Ectodermal cell (in vitro differentiated cells): ENCODE data around the gene STAB1.

Experiments used
- H3K27ac ChIP-seq: 2 replicates; pipeline ENCODE4 v1.7.0; 2013; ENCODE audit warnings: mild to moderate bottlenecking, low read depth, low read length; ENCODE audit not compliant: insufficient read depth, poor library complexity, severe bottlenecking
- H3K27me3 ChIP-seq: 2 replicates; pipeline ENCODE4 v1.7.0; 2013; ENCODE audit warnings: mild to moderate bottlenecking, low read length; ENCODE audit not compliant: insufficient read depth, control insufficient read depth, poor library complexity, severe bottlenecking
- H3K36me3 ChIP-seq: one replicate; pipeline ENCODE4 v1.7.0; 2013; ENCODE audit warnings: low read length; ENCODE audit not compliant: control insufficient read depth, insufficient read depth
- H3K4me1 ChIP-seq: one replicate; pipeline ENCODE4 v1.7.0; 2013; ENCODE audit warnings: low read length; ENCODE audit not compliant: control insufficient read depth, insufficient read depth
- H3K4me3 ChIP-seq: 2 replicates; pipeline ENCODE4 v1.7.0; 2013; ENCODE audit warnings: low read depth, low read length, control low read depth; ENCODE audit not compliant: insufficient read depth
- H3K9me3 ChIP-seq: 2 replicates; pipeline ENCODE4 v1.7.0; 2013; ENCODE audit warnings: mild to moderate bottlenecking, low read length, moderate library complexity; ENCODE audit not compliant: control insufficient read depth
- WGBS, 2 experiments: methylation state at CpG; one replicate each; pipeline ENCODE4 v1.1.7; 2013; ENCODE audit warnings: missing lambda C conversion rate in 2 of 2; 5-methylcytosine and 5-hydroxymethylcytosine counted together

The STAB1 gene

GRCh38 chr3:52536112-52536368, 40.9 kb downstream of the STAB1 start:
- no peaks in the 10 kb centered on the region for H3K36me3 ChIP-seq
- H3K27me3 ChIP-seq, result no peaks in the 10 kb centered on the region
- no peak overlapping the region for H3K27ac ChIP-seq
- no peak overlapping the region for H3K4me3 ChIP-seq
- WGBS, 2 experiments, result 30 to 32% methylated on average over 9 of the region's 9 CpGs
- H3K4me1 ChIP-seq, result peaks cover 32% of the 10 kb centered on the region
- no peaks in the 10 kb centered on the region for H3K9me3 ChIP-seq

DNA sequence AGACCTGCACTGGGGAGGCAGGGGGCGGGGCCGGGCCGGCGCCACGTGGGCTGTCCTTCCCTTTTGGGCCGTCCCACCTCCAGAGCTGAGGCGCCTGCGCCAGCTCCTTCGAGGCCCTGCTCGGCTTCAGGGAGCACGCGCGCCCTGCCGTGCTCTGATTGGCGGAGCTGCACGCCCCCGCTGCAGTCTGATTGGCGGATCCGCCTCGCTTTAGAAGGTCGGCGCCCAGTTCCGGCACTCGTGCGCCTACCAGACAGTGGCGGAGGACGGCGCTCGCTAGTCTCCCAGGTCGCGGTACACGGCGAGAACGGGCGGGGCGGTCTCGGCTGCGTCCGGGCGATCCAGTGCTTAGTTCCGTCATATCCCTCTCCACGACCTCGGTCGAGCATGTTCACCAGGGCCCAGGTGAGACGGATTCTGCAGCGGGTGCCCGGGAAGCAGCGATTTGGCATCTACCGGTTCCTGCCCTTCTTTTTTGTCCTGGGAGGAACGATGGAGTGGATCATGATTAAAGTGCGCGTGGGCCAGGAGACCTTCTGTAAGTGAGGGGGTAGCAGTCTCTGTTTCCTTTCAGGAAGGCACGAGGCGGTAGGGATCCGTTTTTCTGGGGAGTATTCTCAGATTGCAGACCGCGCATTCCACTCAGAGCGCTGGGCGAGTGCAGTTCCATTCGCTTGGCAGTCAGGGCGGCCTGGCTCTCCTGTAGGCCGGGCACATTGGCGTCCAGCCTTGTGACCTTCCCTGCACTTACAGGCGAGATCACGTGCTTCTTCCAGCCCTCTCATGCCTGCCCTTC, 41.4 kb downstream of the STAB1 start, which contains the start of gene UQCC5:
Gene UQCC5 (plus strand): TSS at position 237 of the 796 bp plus-strand sequence. CDS start 151 bp downstream, at position 388.
- no peaks in the 10 kb centered on the region for H3K27me3 ChIP-seq
- H3K4me1 ChIP-seq, result peaks cover 28% of the 10 kb centered on the region
- H3K36me3 ChIP-seq, result no peaks in the 10 kb centered on the region
- H3K27ac ChIP-seq, result peak within 1 kb of the TSS; percentile 89
- WGBS, 2 experiments, result 0% methylated on average over 65 of the region's 65 CpGs
- no peaks in the 10 kb centered on the region for H3K9me3 ChIP-seq
- H3K4me3 ChIP-seq, result peak within 1 kb of the TSS; percentile 91

DNA sequence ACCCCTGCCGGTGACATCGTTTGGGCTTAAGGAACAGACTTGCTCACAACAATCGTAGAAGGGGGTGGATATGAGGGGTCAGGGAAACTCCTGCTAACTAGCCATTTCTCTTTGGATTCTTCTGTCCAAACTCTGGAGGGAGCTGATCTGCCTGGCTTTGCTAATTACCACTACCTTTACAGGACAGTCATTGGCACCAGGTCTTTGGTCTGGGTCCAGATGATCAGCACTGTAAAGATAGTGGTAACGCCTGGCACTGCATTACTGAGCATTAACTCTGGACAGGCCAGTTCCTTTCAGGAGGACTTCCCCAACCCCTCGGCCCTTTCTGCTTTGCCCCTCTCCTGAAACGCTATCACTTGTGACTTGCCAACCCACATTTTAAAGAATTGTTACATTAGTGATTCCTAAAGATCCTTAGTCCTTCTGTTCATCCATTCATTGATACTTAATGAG, 42.1 kb downstream of the STAB1 start:
- no peaks in the 10 kb centered on the region for H3K36me3 ChIP-seq
- peak overlapping the region; percentile 91 for H3K4me3 ChIP-seq

DNA sequence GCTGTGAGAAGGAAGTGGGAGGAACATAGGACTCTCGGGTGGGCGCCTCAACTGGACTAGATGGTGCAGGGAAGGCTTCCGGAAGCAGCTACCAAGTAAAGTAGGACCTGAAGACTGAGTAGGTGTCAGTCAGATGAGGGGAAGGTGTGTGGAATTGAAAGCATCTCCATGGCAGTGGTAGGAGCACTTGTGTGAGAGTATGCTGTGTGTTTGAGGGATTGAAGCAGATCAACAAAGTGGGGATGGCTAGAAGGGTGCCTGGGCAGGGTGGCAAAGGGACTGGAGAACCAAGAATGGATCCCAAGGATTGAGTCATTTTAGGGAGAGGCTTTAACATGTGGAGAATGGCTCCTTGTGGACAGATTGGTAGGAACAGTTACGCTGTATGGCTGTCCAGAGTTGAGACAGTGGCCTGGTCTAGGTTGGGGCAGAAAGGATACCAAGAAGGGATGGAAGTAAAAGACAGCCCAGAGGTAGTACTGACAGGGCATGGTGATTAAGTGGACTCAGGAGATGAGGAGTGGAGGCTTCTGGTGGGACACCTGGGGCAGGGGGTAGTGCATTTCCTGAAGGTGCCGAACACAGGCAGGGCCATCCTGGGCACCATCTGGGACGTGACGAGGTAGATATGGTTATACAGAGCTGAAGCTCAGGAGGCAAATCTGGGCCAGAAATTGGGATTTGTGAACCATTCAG, 42.7 kb downstream of the STAB1 start:
- peak overlapping the region; percentile 91 for H3K4me3 ChIP-seq
- H3K9me3 ChIP-seq, result no peaks in the 10 kb centered on the region
- no peaks in the 10 kb centered on the region for H3K27me3 ChIP-seq
- H3K4me1 ChIP-seq, result peaks cover 18% of the 10 kb centered on the region
- no peaks in the 10 kb centered on the region for H3K36me3 ChIP-seq
- no peak overlapping the region for H3K27ac ChIP-seq
- 92% methylated on average over 7 of the region's 7 CpGs for WGBS, 2 experiments

More for the DNA sequence above, 42.1 kb downstream of the STAB1 start:
- H3K4me1 ChIP-seq, result peaks cover 22% of the 10 kb centered on the region
- H3K27me3 ChIP-seq, result no peaks in the 10 kb centered on the region
- WGBS, 2 experiments, result 12 to 22% methylated on average over 6 of the region's 6 CpGs
- H3K9me3 ChIP-seq, result no peaks in the 10 kb centered on the region
- H3K27ac ChIP-seq, result no peak overlapping the region

- Histone ChIP-seq H3K4me1 (peaks cover 18% of the 10 kb centered on the region), H3K36me3 (no peaks in the 10 kb centered on the region), H3K9me3 (no peaks in the 10 kb centered on the region), H3K27ac (no peak overlapping the region), H3K4me3 (no peak overlapping the region), H3K27me3 (no peaks in the 10 kb centered on the region)
- 97% methylated on average over 5 of the region's 5 CpGs for WGBS, 2 experiments
These were observed 44.0 kb downstream of the STAB1 start for GRCh38 chr3:52539010-52539653.

DNA sequence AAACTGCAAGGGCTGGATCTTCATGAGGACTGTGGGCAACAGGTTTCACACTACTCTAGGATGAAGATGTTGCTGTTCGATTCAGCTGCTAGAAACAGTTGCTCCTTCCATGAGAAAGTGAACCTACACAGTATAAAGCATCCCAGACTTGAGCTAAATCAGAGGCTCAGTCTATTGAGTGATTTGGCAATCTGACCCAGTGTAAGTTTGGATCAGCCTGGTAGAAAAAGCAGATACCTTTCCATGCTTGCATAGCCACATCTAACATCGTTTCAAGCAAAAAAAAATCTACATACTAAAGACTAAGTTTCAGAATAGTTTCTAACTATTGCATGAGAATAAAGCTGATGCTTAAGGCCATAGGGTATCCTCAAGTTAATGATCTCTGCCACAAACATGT, 45.9 kb downstream of the STAB1 start:
- Histone ChIP-seq H3K9me3 (no peaks in the 10 kb centered on the region), H3K4me3 (no peak overlapping the region), H3K27me3 (no peaks in the 10 kb centered on the region), H3K4me1 (peaks cover 12% of the 10 kb centered on the region), H3K27ac (no peak overlapping the region), H3K36me3 (no peaks in the 10 kb centered on the region)
- 90 to 93% methylated on average over 2 of the region's 2 CpGs for WGBS, 2 experiments

DNA sequence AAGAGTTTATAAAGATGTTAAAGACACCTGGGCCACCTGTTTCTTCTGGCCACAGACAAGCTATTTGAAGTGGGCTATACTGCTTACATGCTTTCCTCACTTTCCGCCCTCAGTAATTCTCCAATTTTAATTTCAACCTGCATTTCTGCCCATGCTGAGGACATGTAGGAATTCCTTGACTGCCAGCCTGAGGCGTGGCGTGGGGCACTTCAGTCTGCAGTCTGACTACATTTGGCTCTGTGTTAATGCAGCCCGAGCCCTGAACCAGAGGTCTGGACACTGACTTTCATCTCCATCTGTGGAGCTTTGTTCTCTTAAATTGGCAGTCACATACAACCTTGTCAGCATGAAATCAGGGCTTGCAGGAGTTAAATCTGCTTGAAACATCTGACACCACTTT, 49.8 kb downstream of the STAB1 start:
- peaks cover 13% of the 10 kb centered on the region for H3K36me3 ChIP-seq
- H3K9me3 ChIP-seq, result no peaks in the 10 kb centered on the region
- no peaks in the 10 kb centered on the region for H3K4me1 ChIP-seq
- H3K27me3 ChIP-seq, result no peaks in the 10 kb centered on the region
- no peak overlapping the region for H3K27ac ChIP-seq
- 93 to 95% methylated on average over 4 of the region's 4 CpGs for WGBS, 2 experiments
- H3K4me3 ChIP-seq, result no peak overlapping the region

- no peak overlapping the region for H3K4me3 ChIP-seq
- peaks cover 27% of the 10 kb centered on the region for H3K36me3 ChIP-seq
- no peaks in the 10 kb centered on the region for H3K4me1 ChIP-seq
- WGBS, 2 experiments, result 71 to 89% methylated on average over 2 to 3 of the region's 3 CpGs
- no peak overlapping the region for H3K27ac ChIP-seq
- no peaks in the 10 kb centered on the region for H3K27me3 ChIP-seq
- H3K9me3 ChIP-seq, result no peaks in the 10 kb centered on the region
These were observed 51.2 kb downstream of the STAB1 start for GRCh38 chr3:52546111-52546901.

GRCh38 chr3:52547143-52547542, 52.0 kb downstream of the STAB1 start:
- 69 to 71% methylated on average over 2 of the region's 2 CpGs for WGBS, 2 experiments
- H3K27ac ChIP-seq, result no peak overlapping the region
- no peak overlapping the region for H3K4me3 ChIP-seq
- H3K4me1 ChIP-seq, result no peaks in the 10 kb centered on the region
- no peaks in the 10 kb centered on the region for H3K9me3 ChIP-seq
- H3K36me3 ChIP-seq, result peaks cover 28% of the 10 kb centered on the region
- no peaks in the 10 kb centered on the region for H3K27me3 ChIP-seq
